IMR-90 (cell line): ENCODE results near the gene SVOPL. TPM values are rescaled to one million over a fixed set of nuclear protein-coding genes. Genes with fewer than 3 reads are reported as not detected.

Experiments
- ATAC-seq: fragments of 200-7000 bp; cut with Tn5 transposase; 2 replicates; pipeline ENCODE4 v1.9.1; 2020; ENCODE audit warnings: low read depth, mild to moderate bottlenecking, moderate library complexity
- BruUV-seq: library from RNA; stranded (reverse); fragments of 400-500 nt; replicated peaks from 2 replicates; lab custom pipeline; 2021; lab: Mats Ljungman, UMichigan
- CTCF ChIA-PET: fragments of 300-600 bp; formaldehyde crosslinking; extraction: SDS; loops from one replicate; lab custom pipeline; 2021; ENCODE audit warnings: antibody characterized with exemption; lab: Yijun Ruan, JAX
- POLR2A ChIA-PET: fragments of 300-600 bp; sonication (Branson Sonifier 250); formaldehyde crosslinking; loops from one replicate; lab custom pipeline; 2022; ENCODE audit warnings: antibody characterized with exemption; ENCODE audit not compliant: unreplicated experiment; lab: Charles Lee
- DNase-seq: peaks from one replicate; pipeline ENCODE4 v3.0.0; 2013
- H2AFZ ChIP-seq: replicated peaks from 2 replicates; pipeline ENCODE3; 2013; ENCODE audit warnings: low read length, mild to moderate bottlenecking; ENCODE audit not compliant: poor library complexity
- H2AK5ac ChIP-seq: 2 replicates; pipeline ENCODE4 v1.6.1; 2013; ENCODE audit warnings: low read depth, low read length, inconsistent platforms
- H2AK9ac ChIP-seq: replicated peaks from 2 replicates; pipeline ENCODE3; 2013; ENCODE audit warnings: mild to moderate bottlenecking, low read depth, low read length, moderate library complexity; ENCODE audit not compliant: poor library complexity
- H2BK120ac ChIP-seq: 2 replicates; pipeline ENCODE4 v1.6.1; 2013; ENCODE audit warnings: low read depth, low read length, inconsistent platforms
- H2BK15ac ChIP-seq: 3 replicates; pipeline ENCODE4 v1.6.1; 2013; ENCODE audit warnings: low read depth, low read length, inconsistent platforms
- H2BK20ac ChIP-seq: 2 replicates; pipeline ENCODE4 v1.6.1; 2013; ENCODE audit warnings: low read depth, mild to moderate bottlenecking, inconsistent platforms, low read length, moderate library complexity
- H2BK5ac ChIP-seq: 2 replicates; pipeline ENCODE4 v1.6.1; 2013; ENCODE audit warnings: mild to moderate bottlenecking, low read depth, low read length, inconsistent platforms; ENCODE audit not compliant: poor library complexity, severe bottlenecking
- H3K14ac ChIP-seq: replicated peaks from 2 replicates; pipeline ENCODE4 v1.6.1; 2013; ENCODE audit warnings: low read depth, low read length, inconsistent platforms
- H3K18ac ChIP-seq: 2 replicates; pipeline ENCODE4 v1.6.1; 2013; ENCODE audit warnings: low read depth, low read length, control low read depth
- H3K23ac ChIP-seq: 2 replicates; pipeline ENCODE4 v1.6.1; 2013; ENCODE audit warnings: low read depth, low read length, inconsistent platforms
- H3K27ac ChIP-seq: 2 replicates; pipeline ENCODE4 v1.5.1; 2013; ENCODE audit warnings: mild to moderate bottlenecking, control low read depth, low read length; ENCODE audit not compliant: insufficient read depth
- H3K27me3 ChIP-seq: 2 replicates; pipeline ENCODE4 v1.6.1; 2013; ENCODE audit warnings: low read length; ENCODE audit not compliant: control insufficient read depth, insufficient read depth
- H3K36me3 ChIP-seq: 2 replicates; pipeline ENCODE4 v1.6.1; 2013; ENCODE audit warnings: low read length, mixed read lengths; ENCODE audit not compliant: control insufficient read depth, insufficient read depth
- H3K4ac ChIP-seq: 2 replicates; pipeline ENCODE4 v1.6.1; 2013; ENCODE audit warnings: low read depth, low read length, inconsistent platforms
- H3K4me1 ChIP-seq: 2 replicates; pipeline ENCODE4 v1.6.1; 2013; ENCODE audit warnings: low read length, mixed read lengths; ENCODE audit not compliant: control insufficient read depth, insufficient read depth
- H3K4me2 ChIP-seq: 2 replicates; pipeline ENCODE4 v1.6.1; 2013; ENCODE audit warnings: low read depth, mild to moderate bottlenecking, control low read depth, low read length, moderate library complexity
- H3K4me3 ChIP-seq: 2 replicates; pipeline ENCODE4 v1.5.1; 2013; ENCODE audit warnings: low read depth, mild to moderate bottlenecking, control low read depth, low read length, moderate library complexity; ENCODE audit not compliant: insufficient read depth
- H3K56ac ChIP-seq: 2 replicates; pipeline ENCODE4 v1.6.1; 2013; ENCODE audit warnings: low read length, inconsistent platforms; ENCODE audit not compliant: insufficient read depth; ENCODE audit errors: extremely low read depth
- H3K79me1 ChIP-seq, 2 experiments: 2 replicates each; pipeline ENCODE4 v1.6.1; 2013; ENCODE audit warnings: low read length in 2 of 2, inconsistent platforms in 1 of 2, low read depth in 1 of 2
- H3K9ac ChIP-seq: 2 replicates; pipeline ENCODE4 v1.6.1; 2013; ENCODE audit warnings: low read depth, low read length, control low read depth
- H3K9me1 ChIP-seq: 2 replicates; pipeline ENCODE4 v1.6.1; 2013; ENCODE audit warnings: low read length, inconsistent platforms; ENCODE audit not compliant: insufficient read depth
- H3K9me3 ChIP-seq: 2 replicates; pipeline ENCODE4 v1.6.1; 2013; ENCODE audit warnings: low read length; ENCODE audit not compliant: control insufficient read depth, insufficient read depth
- H4K20me1 ChIP-seq: 2 replicates; pipeline ENCODE4 v1.6.1; 2013; ENCODE audit warnings: low read length, inconsistent platforms; ENCODE audit not compliant: insufficient read depth
- H4K5ac ChIP-seq: 2 replicates; pipeline ENCODE4 v1.6.1; 2013; ENCODE audit warnings: mild to moderate bottlenecking, low read depth, low read length, control low read depth
- H4K8ac ChIP-seq, 2 experiments: 2 replicates each; pipeline ENCODE4 v1.6.1; 2013; ENCODE audit warnings: low read depth in 2 of 2, low read length in 2 of 2, control low read depth in 1 of 2, inconsistent platforms in 1 of 2
- H4K91ac ChIP-seq: 2 replicates; pipeline ENCODE4 v1.6.1; 2013; ENCODE audit warnings: low read depth, low read length, inconsistent platforms; ENCODE audit not compliant: insufficient read depth
- BHLHE40 ChIP-seq: fragments of 150-350 bp; IDR thresholded peaks from 2 replicates; pipeline ENCODE4 v1.6.1; 2016; ENCODE audit warnings: mild to moderate bottlenecking, low read depth, low read length
- CEBPB ChIP-seq: IDR thresholded peaks from 2 replicates; pipeline ENCODE4 v1.6.1; 2012; ENCODE audit warnings: low read depth, low read length, improper control_type of control experiment
- CHD1 ChIP-seq: IDR thresholded peaks from 2 replicates; pipeline ENCODE4 v1.6.1; 2012; ENCODE audit warnings: low read depth, low read length, improper control_type of control experiment
- CTCF ChIP-seq: conservative IDR thresholded peaks from 2 replicates; pipeline ENCODE4 v1.5.1; 2012; ENCODE audit warnings: mild to moderate bottlenecking, low read depth, low read length, improper control_type of control experiment
- ELK1 ChIP-seq: fragments of 150-350 bp; IDR thresholded peaks from 2 replicates; pipeline ENCODE4 v1.6.1; 2016; ENCODE audit warnings: low read depth, mild to moderate bottlenecking, low read length, moderate library complexity, borderline replicate concordance
- FOS ChIP-seq: fragments of 150-350 bp; IDR thresholded peaks from 2 replicates; pipeline ENCODE4 v1.6.1; 2016; ENCODE audit warnings: low read depth, low read length
- MAFK ChIP-seq: IDR thresholded peaks from 2 replicates; pipeline ENCODE4 v1.6.1; 2012; ENCODE audit warnings: low read depth, low read length, improper control_type of control experiment
- MAZ ChIP-seq: IDR thresholded peaks from 2 replicates; pipeline ENCODE4 v1.6.1; 2012; ENCODE audit warnings: low read depth, mild to moderate bottlenecking, low read length, improper control_type of control experiment, moderate library complexity, borderline replicate concordance
- MXI1 ChIP-seq: IDR thresholded peaks from 2 replicates; pipeline ENCODE4 v1.6.1; 2012; ENCODE audit warnings: low read depth, mild to moderate bottlenecking, low read length, moderate library complexity, borderline replicate concordance
- NFE2L2 ChIP-seq: fragments of 150-350 bp; IDR thresholded peaks from 2 replicates; pipeline ENCODE4 v1.6.1; 2016; ENCODE audit warnings: low read depth, mild to moderate bottlenecking, low read length
- POLR2A ChIP-seq: IDR thresholded peaks from 2 replicates; pipeline ENCODE4 v1.6.1; 2012; ENCODE audit warnings: mild to moderate bottlenecking, low read depth, low read length
- RAD21 ChIP-seq: IDR thresholded peaks from 2 replicates; pipeline ENCODE4 v1.6.1; 2012; ENCODE audit warnings: low read length, improper control_type of control experiment
- RCOR1 ChIP-seq: IDR thresholded peaks from 2 replicates; pipeline ENCODE4 v1.6.1; 2012; ENCODE audit warnings: mild to moderate bottlenecking, low read length, improper control_type of control experiment; ENCODE audit not compliant: insufficient replicate concordance
- RFX5 ChIP-seq: IDR thresholded peaks from 2 replicates; pipeline ENCODE4 v1.8.0; 2012; ENCODE audit warnings: low read depth, mild to moderate bottlenecking, low read length, moderate library complexity
- SMC3 ChIP-seq: fragments of 150-350 bp; IDR thresholded peaks from 2 replicates; pipeline ENCODE4 v1.6.1; 2016; ENCODE audit warnings: low read depth, mild to moderate bottlenecking, antibody characterized with exemption, low read length, moderate library complexity
- WGBS, 2 experiments: methylation state at CpG; one replicate each; pipeline versions ENCODE4 v1.1.5 to v1.1.7; 2013; ENCODE audit warnings: missing lambda C conversion rate in 2 of 2; ENCODE audit not compliant: insufficient read length in 1 of 2; ENCODE audit errors: extremely low coverage in 2 of 2; 5-methylcytosine and 5-hydroxymethylcytosine counted together
- dilution Hi-C: fragments of 300-500 bp; cut with HindIII; formaldehyde crosslinking; loops from one replicate; pipeline ENCODE4 v1.14.3; 2018; ENCODE audit warnings: low sequenced_read_pairs; ENCODE audit not compliant: unreplicated experiment
- in situ Hi-C: fragments of 300-500 bp; cut with MboI; formaldehyde crosslinking; loops from 3 replicates; pipeline ENCODE4 v1.14.3; 2019; ENCODE audit warnings: low sequenced_read_pairs, inconsistent platforms, mixed read lengths
- intact Hi-C: fragments of 100-400 bp; cut with micrococcal nuclease; formaldehyde crosslinking; loops from 2 replicates; pipeline ENCODE4 v1.10.0; 2022
- polyA plus RNA-seq, 3 experiments: library from polyadenylated mRNA; depleted of rRNA; stranded (reverse); fragments of >200 nt; gene quantifications; 2 replicates each; pipeline ENCODE4 v1.2.3, GENCODE V29; 2012; ENCODE audit warnings: low replicate concordance in 1 of 3
- total RNA-seq: library from RNA; depleted of rRNA; stranded (reverse); fragments of >200 nt; gene quantifications from 2 replicates; pipeline ENCODE4 v1.2.3, GENCODE V29; 2012
- TF ChIP-seq, protein P1 (sequence below): fragments of 150-350 bp; IDR thresholded peaks from 2 replicates; pipeline ENCODE4 v1.6.1; 2017; ENCODE audit warnings: mild to moderate bottlenecking, antibody characterized with exemption, low read length, low read depth

Gene SVOPL
- total and polyA plus RNA-seq, 2 of the 4 experiments (the other 2 are of a cell fraction) = not detected

- intact Hi-C loops = no loop called here
- no peaks in the 10 kb centered on the region for H3K9me1 ChIP-seq
- H2AFZ ChIP-seq = no peak overlapping the region
- H3K4ac ChIP-seq = no peak overlapping the region
- no peak overlapping the region for H2AK5ac ChIP-seq
- no peak overlapping the region for H3K18ac ChIP-seq
- no peaks in the 10 kb centered on the region for H3K36me3 ChIP-seq
- in situ Hi-C loops = no loop called here
- no peak overlapping the region for H3K14ac ChIP-seq
- no peaks in the 10 kb centered on the region for H3K79me1 ChIP-seq
- H2BK15ac ChIP-seq = no peak overlapping the region
- no peak overlapping the region for H2BK5ac ChIP-seq
- dilution Hi-C loops = no loop called here
- no peak overlapping the region for H3K9ac ChIP-seq
- H4K8ac ChIP-seq = no peak overlapping the region
- no peak overlapping the region for H4K5ac ChIP-seq
- H3K4me2 ChIP-seq = no peak overlapping the region
- peaks cover 4% of the 10 kb centered on the region; the same call in 1 of the 2 replicates for H3K9me3 ChIP-seq
- no peak for ATAC-seq
- no peak overlapping the region for H3K23ac ChIP-seq
- TF ChIP-seq POLR2A (no peak), MAFK (no peak), FOS (no peak), RCOR1 (no peak), CTCF (no peak), RAD21 (no peak), CHD1 (no peak), MXI1 (no peak), MAZ (no peak), SMC3 (no peak), NFE2L2 (no peak), RFX5 (no peak), ELK1 (no peak), BHLHE40 (no peak), CEBPB (no peak)
- TF ChIP-seq, protein P1, sequence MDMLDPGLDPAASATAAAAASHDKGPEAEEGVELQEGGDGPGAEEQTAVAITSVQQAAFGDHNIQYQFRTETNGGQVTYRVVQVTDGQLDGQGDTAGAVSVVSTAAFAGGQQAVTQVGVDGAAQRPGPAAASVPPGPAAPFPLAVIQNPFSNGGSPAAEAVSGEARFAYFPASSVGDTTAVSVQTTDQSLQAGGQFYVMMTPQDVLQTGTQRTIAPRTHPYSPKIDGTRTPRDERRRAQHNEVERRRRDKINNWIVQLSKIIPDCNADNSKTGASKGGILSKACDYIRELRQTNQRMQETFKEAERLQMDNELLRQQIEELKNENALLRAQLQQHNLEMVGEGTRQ = no peak
- H2BK20ac ChIP-seq = no peak overlapping the region
- no TSS peak for BruUV-seq
- no peaks in the 10 kb centered on the region for H3K27me3 ChIP-seq
- no CpG with 5 or more reads among the region's 9 CpGs for WGBS, 2 experiments
- H2AK9ac ChIP-seq = no peak overlapping the region
- CTCF ChIA-PET = no interaction called here
- no peak overlapping the region for H3K56ac ChIP-seq
- no peaks in the 10 kb centered on the region for H3K4me1 ChIP-seq
- no peak overlapping the region for H4K91ac ChIP-seq
- H3K4me3 ChIP-seq = no peak overlapping the region
- H3K27ac ChIP-seq = no peak overlapping the region
- H2BK120ac ChIP-seq = no peak overlapping the region
- DNase-seq = no peak
- POLR2A ChIA-PET = no interaction called here
- H4K20me1 ChIP-seq = no peaks in the 10 kb centered on the region
Measured at GRCh38 chr7:138699661-138700060, 1.5 kb downstream of the SVOPL start.
